GM12891 (cell line): ENCODE data around the gene OR10J5.

Source experiments
- POLR2A ChIP-seq: IDR thresholded peaks from 2 replicates; pipeline ENCODE4 v1.6.1; 2011; ENCODE audit warnings: low read depth, low read length, control low read depth
- POLR2AphosphoS5 ChIP-seq: IDR thresholded peaks from 2 replicates; pipeline ENCODE4 v1.6.1; 2011; ENCODE audit warnings: low read depth, low read length, control low read depth
- TAF1 ChIP-seq: IDR thresholded peaks from 2 replicates; pipeline ENCODE4 v1.6.1; 2011; ENCODE audit warnings: low read depth, low read length, control low read depth

DNA sequence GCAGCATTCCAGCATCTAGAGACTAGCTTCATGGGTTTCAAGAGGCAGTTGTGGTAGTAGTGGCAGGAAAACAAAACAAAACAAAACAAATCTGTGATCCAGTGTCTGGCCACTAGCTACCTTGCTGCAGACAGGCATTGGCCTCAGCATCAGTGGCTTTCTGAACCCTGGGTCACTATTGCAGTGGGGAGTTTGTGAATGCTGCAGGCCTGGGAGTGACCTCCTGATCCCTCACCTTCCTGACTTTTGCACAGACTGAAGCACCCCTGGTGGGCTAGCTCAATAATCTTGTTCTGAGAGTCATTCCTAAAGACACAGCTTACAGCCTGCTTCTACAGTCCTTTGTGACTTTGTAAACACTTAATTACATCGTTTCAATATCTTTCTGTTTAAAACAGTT is 26.9 kb upstream of the OR10J5 start:
- no peak for TF ChIP-seq POLR2AphosphoS5
- no peak for TF ChIP-seq POLR2A
- no peak for TF ChIP-seq TAF1
